Measurements from ENCODE around the gene CCDC142.
A peak's percentile ranks its signal among the peaks of the same experiment; 100 is the strongest.

CCDC142 gene

GRCh38 chr2:74482801-74483674, at the start of gene CCDC142, which contains the start of gene TTC31:
CCDC142 (minus strand) TSS chr2:74482998; CDS start chr2:74482837, 161 bp downstream.
TTC31 (plus strand) TSS chr2:74483081; CDS start chr2:74483096, 15 bp downstream.
- peak; percentile 80 to 84 for DNase-seq (ENCODE audit: low read depth in 2 of 2)

GRCh38 chr2:74532222-74532621, 49.4 kb upstream of the CCDC142 start:
- no peak for DNase-seq (ENCODE audit: low read depth in 2 of 2)

DNA sequence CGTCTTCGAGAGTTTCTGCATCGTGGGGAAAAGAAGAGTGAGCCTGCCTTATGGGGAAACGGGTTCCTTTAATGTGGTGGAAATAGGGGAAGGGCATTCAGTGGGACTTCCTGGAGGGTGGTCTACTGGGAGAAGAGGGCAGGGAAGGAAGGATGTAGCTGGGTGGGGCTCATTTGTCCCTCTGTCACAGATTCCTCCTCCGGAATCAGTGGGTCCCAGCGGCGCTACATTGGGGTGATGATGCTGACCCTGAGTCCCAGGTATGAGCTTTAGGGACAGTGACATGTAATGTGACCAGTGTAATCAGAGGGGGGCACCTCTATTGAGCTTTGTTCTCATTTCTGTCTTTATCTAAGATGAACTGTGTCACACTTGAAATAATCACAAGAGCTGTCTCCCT, 48.9 kb upstream of the CCDC142 start:
- DNase-seq (ENCODE audit: low read depth in 2 of 2), result no peak

DNA sequence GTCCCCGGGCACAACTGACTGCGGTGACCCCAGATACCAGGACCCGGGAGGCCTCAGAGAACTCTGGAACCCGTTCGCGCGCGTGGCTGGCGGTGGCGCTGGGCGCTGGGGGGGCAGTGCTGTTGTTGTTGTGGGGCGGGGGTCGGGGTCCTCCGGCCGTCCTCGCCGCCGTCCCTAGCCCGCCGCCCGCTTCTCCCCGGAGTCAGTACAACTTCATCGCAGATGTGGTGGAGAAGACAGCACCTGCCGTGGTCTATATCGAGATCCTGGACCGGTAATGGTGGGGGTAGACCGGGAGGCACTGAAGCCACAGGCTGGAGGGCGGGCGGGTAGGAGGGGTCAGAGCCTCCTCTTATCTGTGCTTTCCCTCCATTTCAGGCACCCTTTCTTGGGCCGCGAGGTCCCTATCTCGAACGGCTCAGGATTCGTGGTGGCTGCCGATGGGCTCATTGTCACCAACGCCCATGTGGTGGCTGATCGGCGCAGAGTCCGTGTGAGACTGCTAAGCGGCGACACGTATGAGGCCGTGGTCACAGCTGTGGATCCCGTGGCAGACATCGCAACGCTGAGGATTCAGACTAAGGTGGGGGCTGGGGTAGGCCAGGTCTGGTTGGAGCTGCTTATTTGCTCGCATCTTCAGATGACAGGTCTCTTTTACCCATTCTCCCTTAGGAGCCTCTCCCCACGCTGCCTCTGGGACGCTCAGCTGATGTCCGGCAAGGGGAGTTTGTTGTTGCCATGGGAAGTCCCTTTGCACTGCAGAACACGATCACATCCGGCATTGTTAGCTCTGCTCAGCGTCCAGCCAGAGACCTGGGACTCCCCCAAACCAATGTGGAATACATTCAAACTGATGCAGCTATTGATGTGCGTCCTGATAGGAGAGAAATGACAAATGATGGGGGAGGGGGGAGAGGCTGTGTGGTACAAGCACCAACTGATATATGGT, 47.7 kb upstream of the CCDC142 start:
- no peak for DNase-seq (ENCODE audit: low read depth in 2 of 2)

DNA sequence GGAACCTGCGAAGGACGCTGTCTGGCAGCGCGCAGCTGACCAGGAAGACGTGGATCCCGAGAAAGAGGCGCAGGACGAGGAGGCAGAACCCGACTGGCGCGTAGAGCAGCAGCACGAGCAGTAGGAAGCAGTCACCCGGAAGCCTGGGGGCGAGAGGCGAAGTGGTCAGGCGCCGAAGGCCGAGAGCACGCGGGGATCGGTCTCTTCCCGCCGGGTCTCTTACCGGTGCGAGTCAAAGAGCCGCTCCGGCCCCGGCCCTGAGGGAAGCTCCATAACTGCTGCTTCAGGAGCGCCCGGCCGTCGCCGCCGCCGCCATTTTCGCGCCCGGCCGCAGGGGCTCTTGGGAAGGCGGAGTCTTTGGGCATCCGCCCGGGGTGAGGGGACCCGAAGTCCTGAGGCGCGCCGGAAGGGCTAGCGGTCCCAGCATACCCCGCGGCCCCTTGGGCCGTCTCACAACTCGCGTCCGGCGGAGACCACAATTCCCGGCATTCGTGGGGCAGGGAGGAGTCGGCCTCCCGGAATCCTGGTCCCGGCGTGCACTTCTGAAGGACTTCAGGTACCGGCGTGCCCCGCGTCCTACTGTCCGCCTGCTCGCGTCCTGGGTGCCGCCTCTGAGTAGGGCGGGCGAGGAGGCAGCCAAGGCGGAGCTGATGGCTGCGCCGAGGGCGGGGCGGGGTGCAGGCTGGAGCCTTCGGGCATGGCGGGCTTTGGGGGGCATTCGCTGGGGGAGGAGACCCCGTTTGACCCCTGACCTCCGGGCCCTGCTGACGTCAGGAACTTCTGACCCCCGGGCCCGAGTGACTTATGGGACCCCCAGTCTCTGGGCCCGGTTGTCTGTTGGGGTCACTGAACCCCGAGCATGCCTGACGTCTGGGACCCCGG, 46.8 kb upstream of the CCDC142 start, which contains the start of the genes AUP1 and HTRA2:
Gene AUP1 (minus strand): TSS at position 350 of the 882 bp plus-strand sequence. CDS start 77 bp downstream, at position 273.
Gene HTRA2 (plus strand): TSS at position 577 of the 882 bp plus-strand sequence. CDS start 74 bp downstream, at position 651.
- peak; percentile 97 to 98 for DNase-seq (ENCODE audit: low read depth in 2 of 2)

GRCh38 chr2:74528600-74529356, 46.0 kb upstream of the CCDC142 start:
- no peak for DNase-seq (ENCODE audit: low read depth in 2 of 2)

- no peak for DNase-seq (ENCODE audit: low read depth in 2 of 2)
These were observed 44.9 kb upstream of the CCDC142 start for GRCh38 chr2:74527741-74528140.

DNA sequence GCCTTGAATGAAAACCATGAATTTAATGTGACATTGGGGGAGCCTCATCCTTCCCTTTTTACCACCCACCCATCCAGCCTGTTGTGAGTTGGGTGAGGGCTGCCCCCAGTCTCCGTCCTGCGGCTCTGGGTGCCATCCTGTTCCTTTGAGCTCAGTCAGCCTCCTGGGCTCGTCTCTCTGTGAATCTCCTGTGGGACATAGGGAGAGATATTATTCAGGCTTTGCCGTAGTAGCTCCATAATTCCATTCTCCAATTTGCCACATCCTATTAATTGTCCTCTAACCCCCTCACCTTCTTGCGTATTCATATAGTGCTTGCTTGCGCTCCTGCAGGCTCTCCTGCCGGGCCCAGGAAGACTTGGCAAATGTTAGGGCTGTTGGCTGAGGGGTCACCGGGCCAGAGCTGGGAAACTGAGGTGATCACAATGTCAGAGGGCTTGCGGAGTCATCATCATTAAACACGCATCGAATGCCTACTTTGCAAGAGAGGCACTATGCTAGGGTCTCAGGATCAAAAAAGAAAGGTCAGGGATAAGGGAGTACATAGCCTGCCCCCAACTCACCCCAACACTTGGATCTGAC, 43.9 kb upstream of the CCDC142 start:
- DNase-seq (ENCODE audit: low read depth in 2 of 2), result no peak

GRCh38 chr2:74525717-74526648, 43.2 kb upstream of the CCDC142 start, which contains the start of gene DQX1:
DQX1 (minus strand) TSS chr2:74526231; CDS start chr2:74525729, 502 bp downstream.
- no peak for DNase-seq (ENCODE audit: low read depth in 2 of 2)

GRCh38 chr2:74524955-74525716, 42.3 kb upstream of the CCDC142 start:
- no peak for DNase-seq (ENCODE audit: low read depth in 2 of 2)

- no peak for DNase-seq (ENCODE audit: low read depth in 2 of 2)
These were observed 41.2 kb upstream of the CCDC142 start for GRCh38 chr2:74524005-74524404.

DNA sequence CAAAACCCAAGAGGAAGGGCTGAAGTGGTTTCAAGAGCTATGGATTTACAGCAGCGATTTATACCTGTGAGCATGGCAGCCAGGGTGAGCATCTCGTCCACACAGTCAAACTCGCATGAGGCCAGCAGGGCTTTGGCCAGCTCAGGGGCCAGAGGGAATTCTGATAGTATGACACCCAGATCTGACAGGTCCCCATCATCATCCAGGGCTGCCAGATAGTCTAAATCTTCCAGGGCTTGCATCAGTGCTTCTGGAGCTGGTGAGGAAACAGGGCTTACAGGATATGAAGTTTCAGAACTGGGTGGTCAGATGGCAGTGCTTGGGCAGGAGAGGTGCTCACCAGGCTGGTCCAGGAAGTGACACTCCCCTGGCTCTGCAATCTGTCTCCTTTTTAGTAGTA, 39.7 kb upstream of the CCDC142 start:
- DNase-seq (ENCODE audit: low read depth in 2 of 2), result no peak

GRCh38 chr2:74516650-74517049, 33.9 kb upstream of the CCDC142 start:
- DNase-seq (ENCODE audit: low read depth in 2 of 2), result no peak

- no peak for DNase-seq (ENCODE audit: low read depth in 2 of 2)
These were observed 33.3 kb upstream of the CCDC142 start for GRCh38 chr2:74515981-74516633.

DNA sequence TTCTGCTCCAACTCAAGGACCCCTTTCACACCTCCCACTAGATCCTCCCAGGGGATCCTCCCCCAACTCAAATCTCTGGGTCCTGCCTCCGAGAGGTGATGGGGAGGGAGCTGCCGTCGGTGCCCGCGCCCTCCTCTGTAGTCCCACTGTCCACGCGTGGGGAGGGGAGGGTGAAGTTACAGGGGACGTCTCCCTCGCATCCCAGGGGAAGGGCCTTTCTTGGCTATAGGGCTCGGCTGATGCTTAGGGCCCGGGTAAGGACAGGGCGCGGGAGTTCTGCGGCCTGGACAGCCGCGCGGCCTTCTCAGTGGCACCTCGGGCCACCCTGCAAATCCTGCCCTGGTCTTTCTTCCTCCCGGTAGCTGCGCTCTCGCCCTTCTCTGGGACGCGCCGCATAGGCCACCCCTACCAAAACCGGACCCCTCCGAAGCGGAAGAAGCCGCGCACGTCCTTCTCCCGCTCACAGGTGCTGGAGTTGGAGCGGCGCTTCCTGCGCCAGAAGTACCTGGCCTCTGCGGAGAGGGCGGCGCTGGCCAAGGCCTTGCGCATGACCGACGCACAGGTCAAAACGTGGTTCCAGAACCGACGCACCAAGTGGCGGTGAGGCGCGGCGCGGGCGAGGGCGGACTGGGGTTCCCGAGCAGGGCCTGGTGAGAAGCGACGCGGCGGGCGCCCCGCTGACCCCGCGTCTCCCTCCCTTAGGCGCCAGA, 32.6 kb upstream of the CCDC142 start:
- DNase-seq (ENCODE audit: low read depth in 2 of 2), result no peak

- DNase-seq (ENCODE audit: low read depth in 2 of 2), result no peak
These were observed 31.8 kb upstream of the CCDC142 start, which contains the start of gene TLX2 for GRCh38 chr2:74514368-74515270. TLX2 (plus strand) TSS chr2:74514450; CDS start chr2:74514807, 357 bp downstream.

Data from fibroblast of skin of left biceps (primary cell).